Amniotic stem cell (primary cell): ENCODE measurements around the gene MINDY4B.

ENCODE experiments used
- DNase-seq: peaks from one replicate; lab custom pipeline; 2025; lab: John Stamatoyannopoulos, UW

Gene MINDY4B

GRCh38 chr3:150905339-150905738, at the start of gene MINDY4B:
MINDY4B (minus strand) TSS chr3:150905439; CDS start chr3:150905439, 0 bp downstream.
- no peak for DNase-seq

DNA sequence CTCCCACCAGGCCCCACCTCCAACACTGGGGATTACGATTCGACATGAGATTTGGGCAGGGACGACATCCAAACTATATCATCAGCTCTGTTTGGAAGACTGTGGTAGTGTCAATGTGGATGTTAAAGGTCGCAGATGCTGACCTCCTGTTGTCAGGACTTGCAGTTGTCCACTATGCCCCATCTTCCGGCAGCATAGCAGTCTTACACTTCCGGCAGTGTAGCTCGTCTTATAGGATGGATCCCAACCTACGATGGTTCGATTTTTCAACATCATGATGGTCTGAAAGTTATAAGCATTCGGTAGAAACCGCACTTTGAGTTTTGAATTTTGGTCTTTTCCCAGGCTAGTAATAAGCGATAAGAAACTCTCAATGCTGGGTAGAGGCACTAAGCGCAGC, 46.7 kb upstream of the MINDY4B start:
- DNase-seq = no peak

DNA sequence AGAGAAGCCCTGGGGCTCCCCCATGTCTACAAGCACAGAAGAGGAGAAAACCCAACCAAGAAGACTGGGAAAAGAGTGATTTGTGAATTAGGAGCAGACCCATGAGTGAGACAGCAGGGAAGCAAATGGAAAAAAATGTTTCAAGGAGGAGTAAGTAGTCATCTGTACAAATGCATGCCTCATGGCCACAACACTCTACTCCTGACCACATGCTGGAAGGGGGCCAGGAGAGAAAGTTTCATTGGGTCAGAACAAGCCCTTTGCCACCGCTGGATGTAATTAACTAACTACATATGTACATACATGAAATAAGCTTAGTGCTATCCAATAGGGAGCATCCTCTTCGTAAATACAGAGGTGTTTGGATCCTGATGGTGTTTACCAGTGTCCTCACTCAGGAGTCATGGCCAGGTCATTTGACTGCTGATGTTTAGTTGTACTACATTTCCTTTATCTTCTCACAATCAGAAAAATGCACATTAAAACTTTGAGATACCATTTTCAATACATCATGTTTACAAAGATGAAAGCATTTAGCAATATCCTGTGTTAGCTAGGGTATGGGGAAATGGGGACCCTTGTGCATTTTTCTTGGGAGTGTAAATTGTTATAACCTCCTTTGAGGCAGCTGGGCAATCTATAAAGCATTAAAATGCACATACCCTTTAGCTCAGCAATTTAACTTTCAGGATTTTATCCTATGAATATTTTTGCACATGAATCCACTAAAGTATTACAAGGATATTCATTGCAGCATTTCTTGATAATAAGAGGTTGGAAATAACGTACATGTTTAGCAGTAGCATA, 40.2 kb upstream of the MINDY4B start:
- DNase-seq = no peak

DNA sequence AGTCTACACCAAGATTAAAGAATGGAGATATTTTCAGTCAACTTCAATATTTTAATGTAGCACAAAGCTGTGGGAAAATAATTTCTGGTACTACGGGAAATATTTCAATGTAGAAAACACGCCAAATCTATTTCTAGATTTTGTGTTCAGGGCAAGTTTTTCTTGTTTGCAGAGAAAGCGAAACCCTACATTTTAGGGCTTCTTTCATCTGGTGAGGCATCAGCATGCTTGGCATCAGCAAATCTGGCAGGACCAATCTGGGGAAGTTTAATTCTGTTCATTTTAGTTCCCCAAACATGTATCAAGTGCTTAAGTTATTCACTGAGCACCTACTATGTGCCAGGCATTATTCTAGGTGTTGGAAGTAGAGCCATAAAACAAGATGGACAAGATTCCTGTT, 37.0 kb upstream of the MINDY4B start:
- no peak for DNase-seq

DNA sequence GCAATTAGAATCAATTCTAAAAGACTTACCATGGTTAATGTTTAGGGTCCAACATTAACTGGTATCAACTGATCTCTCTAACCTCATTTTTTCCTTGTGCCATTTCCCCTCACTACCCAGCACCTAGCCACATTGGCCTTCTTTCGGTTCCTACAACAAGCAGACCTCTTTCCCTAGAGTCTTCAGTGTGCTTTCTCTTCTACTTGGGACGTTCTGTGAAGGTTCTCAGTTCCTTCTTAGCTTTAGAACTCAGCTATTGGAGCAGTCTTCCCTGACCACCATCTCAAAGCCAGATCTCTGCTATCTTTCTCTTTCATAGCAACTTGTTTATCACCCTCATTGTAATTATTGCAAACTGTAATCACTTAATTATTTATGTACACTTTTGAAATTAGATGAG, 31.5 kb upstream of the MINDY4B start:
- no peak for DNase-seq

DNA sequence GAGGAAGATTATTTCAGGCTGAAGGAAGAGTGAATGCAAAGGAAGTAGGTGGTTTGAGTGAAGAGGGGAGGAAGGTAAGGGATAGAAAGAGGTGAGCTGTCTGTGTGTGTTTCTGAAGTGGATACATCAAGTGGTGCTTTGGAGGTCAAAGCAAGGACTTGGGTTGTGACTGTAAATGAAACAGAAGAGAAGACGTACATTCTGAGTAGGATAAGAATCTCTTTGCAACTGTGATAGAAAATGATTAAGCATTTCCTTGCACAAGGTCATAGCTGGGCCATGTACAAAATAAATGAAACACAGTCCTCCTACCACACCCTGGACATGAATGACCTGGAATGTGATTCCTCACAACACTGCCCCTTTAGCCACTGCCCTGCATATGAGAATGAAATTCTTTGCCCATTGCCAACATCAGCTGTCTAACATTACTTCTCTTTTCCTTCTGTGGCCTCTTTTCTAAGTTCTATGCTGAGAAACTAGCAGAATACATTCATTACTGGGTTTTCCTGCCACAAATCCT, 28.3 kb upstream of the MINDY4B start:
- no peak for DNase-seq

DNA sequence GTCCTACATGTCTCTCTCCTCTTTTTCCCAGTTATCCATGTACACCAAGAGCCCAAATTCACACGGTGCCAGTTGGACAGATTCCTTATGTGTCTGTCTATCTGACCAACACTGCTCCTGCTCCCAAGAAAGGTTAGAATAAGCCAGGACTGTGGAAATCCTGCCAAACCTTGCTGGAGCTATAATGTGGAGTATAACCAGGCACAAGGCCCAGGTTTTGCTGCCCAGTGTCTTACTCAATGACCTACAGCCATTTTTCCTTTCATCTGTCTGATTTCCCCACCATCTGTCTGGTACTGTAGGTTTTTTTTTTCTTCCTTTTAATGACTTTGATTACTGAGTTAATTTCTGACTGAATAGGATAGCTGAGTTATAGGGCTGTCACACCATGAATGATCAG, 26.5 kb upstream of the MINDY4B start:
- no peak for DNase-seq

DNA sequence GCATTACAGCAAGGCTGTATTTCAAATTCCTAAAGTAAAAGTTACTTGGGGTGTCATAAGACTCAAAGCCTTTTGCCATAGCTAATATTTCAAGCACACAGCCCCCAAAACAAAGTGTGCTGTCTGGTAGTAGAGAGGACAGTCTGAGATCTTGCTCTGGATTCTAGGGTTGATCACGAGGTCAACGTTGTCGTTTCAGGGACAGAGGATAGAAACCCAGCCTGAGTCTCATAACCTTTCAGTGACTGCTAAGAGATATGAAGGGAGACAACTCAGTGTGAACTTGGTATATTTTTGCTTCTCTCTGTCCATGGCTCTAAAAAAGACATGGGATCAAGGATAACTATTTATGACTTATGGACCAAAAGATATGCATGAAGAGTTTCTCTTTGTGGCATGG, 25.6 kb upstream of the MINDY4B start:
- DNase-seq = no peak

- DNase-seq = no peak
These were observed 23.0 kb upstream of the MINDY4B start for GRCh38 chr3:150928234-150928633.

DNA sequence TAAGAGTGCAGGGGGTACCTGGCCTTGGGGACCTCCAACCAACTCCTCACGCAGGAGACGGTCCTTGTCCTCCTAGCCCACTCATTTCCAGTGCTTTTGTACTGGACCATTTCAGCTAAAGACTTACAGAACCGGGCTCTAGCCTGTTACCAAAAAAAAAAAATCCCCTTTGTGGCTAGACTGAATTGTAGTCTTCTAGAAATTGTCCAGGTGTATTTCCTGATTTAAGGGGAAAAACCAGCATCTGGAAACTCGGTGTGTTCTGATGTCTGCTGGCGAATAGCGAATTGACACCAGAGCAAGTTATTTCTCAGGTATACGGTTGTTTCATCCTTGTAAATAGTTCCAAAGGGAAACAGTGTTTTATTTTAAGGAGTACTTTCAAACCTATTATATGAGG, 21.1 kb upstream of the MINDY4B start:
- DNase-seq = no peak

DNA sequence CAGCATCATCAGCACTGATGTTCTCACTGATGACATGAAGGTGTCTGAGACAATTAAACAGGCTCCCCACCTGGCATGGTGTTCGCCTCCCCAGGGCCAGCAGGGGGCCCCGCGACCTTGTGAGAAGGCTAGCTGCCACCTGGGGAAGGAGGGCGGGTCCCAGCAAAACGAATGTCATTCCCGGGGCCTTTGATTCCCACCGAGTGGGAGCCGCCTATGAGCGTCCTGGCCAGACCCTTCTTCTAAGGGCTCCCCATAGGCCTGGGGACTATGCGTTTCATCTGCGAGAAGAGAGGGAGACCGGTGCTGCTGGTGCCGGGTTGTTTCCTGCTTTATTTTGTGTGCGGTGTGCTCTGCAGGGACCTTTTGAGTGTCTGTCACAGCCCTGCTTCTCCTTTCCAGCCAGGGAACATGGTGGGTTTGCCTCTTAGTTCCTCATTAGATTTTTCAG, 20.5 kb upstream of the MINDY4B start:
- no peak for DNase-seq

DNA sequence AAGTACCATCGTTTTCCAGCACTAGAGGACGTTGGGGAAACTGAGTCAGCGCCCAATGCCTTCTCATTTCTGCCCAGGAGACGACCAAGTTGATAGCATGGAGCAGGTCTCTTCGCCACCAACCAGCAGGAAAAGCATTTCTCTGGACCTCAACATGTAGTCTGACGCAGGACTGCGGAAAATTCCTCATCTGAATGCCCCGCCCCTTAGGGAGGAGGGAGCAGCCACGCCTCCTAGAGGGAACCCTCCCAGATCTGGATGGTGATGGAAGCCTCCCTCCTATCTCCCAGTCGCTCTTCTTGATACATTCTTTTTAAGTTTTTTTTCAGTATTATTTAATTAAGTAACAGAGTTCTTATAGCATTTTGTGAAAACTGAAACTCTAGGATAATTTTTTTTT, 17.4 kb upstream of the MINDY4B start:
- no peak for DNase-seq

GRCh38 chr3:150921209-150921608, 16.0 kb upstream of the MINDY4B start:
- DNase-seq = no peak

GRCh38 chr3:150920236-150920635, 15.0 kb upstream of the MINDY4B start:
- DNase-seq = no peak

DNA sequence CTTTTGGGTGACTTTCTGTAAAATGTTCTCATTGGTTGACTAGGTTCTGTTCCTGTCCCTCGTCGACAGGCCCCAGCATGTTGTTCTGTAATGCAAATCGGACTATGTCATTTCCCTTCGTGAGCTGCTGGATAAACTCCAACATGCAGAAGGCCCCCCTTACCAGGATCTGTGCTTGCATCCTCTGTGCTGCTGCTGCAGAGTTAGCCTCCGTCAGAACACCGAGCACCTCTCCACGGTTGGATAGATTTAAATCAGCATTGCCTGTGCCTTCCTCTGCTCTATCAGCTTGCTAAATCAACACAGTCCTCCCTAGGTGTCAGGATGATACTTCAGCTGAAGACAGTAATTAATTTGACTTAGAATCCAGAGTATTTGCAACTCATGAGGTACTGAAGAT, 12.7 kb upstream of the MINDY4B start:
- DNase-seq = no peak

DNA sequence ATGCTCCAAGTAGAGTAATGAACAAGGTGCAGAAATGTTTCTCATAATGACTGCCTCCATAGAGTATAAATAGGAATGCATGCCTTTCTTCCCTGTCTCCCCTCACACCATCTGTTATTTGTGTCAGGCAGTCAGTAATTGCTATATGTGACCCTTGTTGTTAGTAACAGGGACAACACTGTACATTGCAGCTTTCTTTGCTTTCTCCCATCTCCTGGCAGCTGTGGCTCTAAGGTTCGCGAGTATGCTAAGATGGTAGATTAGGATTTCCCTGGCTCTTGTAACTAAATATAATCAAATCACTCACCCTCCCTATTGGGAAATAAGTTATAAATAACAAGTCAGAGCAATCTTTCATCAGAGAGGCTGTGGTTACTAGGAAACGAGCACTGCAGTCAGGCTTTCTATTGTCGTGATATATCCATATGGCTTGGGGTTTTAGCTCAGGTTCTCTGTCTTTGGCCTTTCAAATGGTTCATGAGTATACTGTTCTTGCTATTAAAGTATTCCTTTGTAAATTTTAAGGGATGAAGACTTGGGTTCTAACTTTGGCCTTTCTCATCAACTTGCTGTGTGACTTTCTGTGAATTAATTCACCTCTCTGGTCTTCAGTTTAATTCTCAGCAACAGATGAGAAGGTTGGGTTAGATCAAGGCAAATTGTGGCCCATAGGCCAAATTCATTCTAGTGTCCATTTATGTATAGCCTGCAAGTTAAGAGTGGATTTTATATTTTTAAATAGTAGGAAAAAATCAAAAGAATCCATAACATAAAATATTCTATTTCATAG, 8.1 kb upstream of the MINDY4B start:
- DNase-seq = no peak

- no peak for DNase-seq
These were observed 7.3 kb upstream of the MINDY4B start for GRCh38 chr3:150912501-150912900.

- no peak for DNase-seq
These were observed 6.5 kb upstream of the MINDY4B start for GRCh38 chr3:150911771-150912170.

- no peak for DNase-seq
These were observed 1.2 kb upstream of the MINDY4B start for GRCh38 chr3:150906461-150906860.

DNA sequence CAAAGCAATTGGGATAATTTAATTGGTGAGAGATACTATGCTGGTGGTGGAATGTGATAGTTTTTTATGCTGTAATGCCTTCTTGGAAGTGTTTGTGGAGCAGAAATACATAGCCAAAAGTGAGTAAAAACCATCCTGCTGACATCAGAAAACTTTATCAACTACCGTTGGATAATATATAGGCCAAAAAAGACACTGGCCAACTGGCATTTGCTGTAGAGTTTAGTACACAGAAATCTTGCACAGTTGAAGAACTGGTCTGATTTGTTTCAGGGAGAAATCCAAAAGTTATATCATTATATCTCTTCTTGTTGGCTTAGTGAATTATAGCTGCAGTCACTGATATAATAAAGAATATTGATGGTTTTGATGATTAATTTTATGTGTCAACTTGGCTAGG, 507 bp upstream of the MINDY4B start:
- DNase-seq = no peak

GRCh38 chr3:150902988-150903387, 2.3 kb downstream of the MINDY4B start:
- no peak for DNase-seq

DNA sequence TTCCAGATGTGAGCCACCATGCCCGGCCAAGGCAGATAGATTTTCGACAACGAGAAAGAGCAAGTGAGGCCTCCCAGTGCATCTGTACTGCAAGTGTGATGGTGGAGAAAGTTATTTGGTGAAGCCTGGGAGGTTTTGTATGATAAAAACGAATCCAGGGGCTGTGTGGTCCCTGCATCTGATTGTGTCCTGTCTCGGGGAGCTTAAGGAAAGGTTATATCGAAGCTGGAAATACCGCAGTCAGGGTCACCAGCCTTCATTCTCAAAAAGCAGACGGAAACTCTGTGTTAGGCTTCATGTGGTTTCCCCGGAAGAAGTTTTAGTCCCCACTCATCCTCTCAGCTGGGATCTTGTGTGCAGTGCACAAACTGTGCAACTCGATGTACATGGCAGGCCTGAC, 3.4 kb downstream of the MINDY4B start:
- DNase-seq = no peak

DNA sequence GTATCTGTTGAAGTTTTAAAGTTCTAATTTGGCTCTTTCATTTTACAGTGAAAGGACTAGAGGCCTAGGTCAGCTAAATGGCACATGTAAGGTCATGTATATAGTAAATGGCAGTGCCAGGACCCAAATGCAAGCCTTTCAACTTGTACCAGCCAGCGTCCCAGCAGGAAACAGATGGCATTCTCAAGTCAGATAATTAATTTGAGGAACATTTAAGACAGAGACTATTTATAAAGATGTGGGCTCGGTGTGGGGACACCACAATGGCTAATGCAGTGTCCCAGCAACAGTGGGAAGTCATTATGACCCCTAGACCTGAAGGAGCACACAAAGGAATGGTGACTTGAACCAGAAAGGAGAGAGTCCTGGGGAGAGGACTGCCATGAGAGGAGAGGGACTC, 6.1 kb downstream of the MINDY4B start:
- no peak for DNase-seq
